GM12878 (cell line): Measurements from ENCODE around the gene CPLX1. TPM values are rescaled to one million over a fixed set of nuclear protein-coding genes. Genes with fewer than 3 reads are reported as not detected.

ENCODE experiments used
- ATAC-seq: fragments of 200-7000 bp; cut with Tn5 transposase; 3 replicates; pipeline ENCODE4 v1.9.1; 2020; ENCODE audit warnings: mild to moderate bottlenecking, moderate library complexity
- BruUV-seq: library from RNA; stranded (reverse); fragments of 400-500 nt; replicated peaks from 2 replicates; lab custom pipeline; 2021; lab: Mats Ljungman, UMichigan
- CTCF ChIA-PET: fragments of 300-600 bp; sonication (Branson Sonifier 250); formaldehyde crosslinking; extraction: SDS; loops from one replicate; lab custom pipeline; 2021; ENCODE audit warnings: inconsistent platforms; lab: Yijun Ruan, JAX
- POLR2A ChIA-PET: fragments of 350-600 bp; formaldehyde crosslinking; extraction: SDS; loops from one replicate; lab custom pipeline; 2021; ENCODE audit warnings: inconsistent platforms; lab: Charles Lee
- RAD21 ChIA-PET: fragments of 300-600 bp; sonication (Branson Sonifier 250); formaldehyde crosslinking; loops from one replicate; lab custom pipeline; 2023; ENCODE audit warnings: antibody characterized with exemption; ENCODE audit not compliant: unreplicated experiment; lab: Charles Lee
- SMC1A ChIA-PET: fragments of 300-600 bp; sonication (Branson Sonifier 250); formaldehyde crosslinking; loops from one replicate; lab custom pipeline; 2023; ENCODE audit not compliant: unreplicated experiment, uncharacterized antibody; lab: Charles Lee
- DNase-seq: peaks from one replicate; pipeline ENCODE4 v3.0.0-alpha.2; 2011; ENCODE audit warnings: low read depth, low spot score
- FAIRE-seq: peaks from 3 replicates; lab custom pipeline; 2011; peaks lifted over from hg19 to GRCh38; lab: Jason Lieb, UNC
- H2AFZ ChIP-seq: 2 replicates; pipeline ENCODE4 v1.6.0; 2011; ENCODE audit warnings: low read depth, low read length, control low read depth; ENCODE audit not compliant: control insufficient read depth
- H3K27ac ChIP-seq: 2 replicates; pipeline ENCODE4 v1.5.1; 2011; ENCODE audit warnings: control low read depth; ENCODE audit not compliant: control insufficient read depth, insufficient read depth
- H3K27me3 ChIP-seq, 2 experiments: replicated peaks in 1 of 2; 2 replicates each; pipeline versions ENCODE4 v1.6.0 to v1.6.1; 2011; ENCODE audit warnings: low read length in 1 of 2; ENCODE audit not compliant: control insufficient read depth in 2 of 2, insufficient read depth in 2 of 2
- H3K36me3 ChIP-seq, 2 experiments: 2 replicates each; pipeline ENCODE4 v1.5.1; 2011; ENCODE audit warnings: low read length in 1 of 2; ENCODE audit not compliant: control insufficient read depth in 2 of 2, insufficient read depth in 2 of 2
- H3K4me1 ChIP-seq: 2 replicates; pipeline ENCODE4 v1.6.1; 2011; ENCODE audit warnings: mild to moderate bottlenecking, low read length, moderate library complexity, mixed read lengths; ENCODE audit not compliant: control insufficient read depth, insufficient read depth
- H3K4me2 ChIP-seq: 2 replicates; pipeline ENCODE4 v1.6.0; 2011; ENCODE audit warnings: control low read depth; ENCODE audit not compliant: control insufficient read depth, insufficient read depth
- H3K4me3 ChIP-seq: fragments of 200-600 bp; sonication (generic); 2 replicates; pipeline ENCODE4 v1.5.1; 2016
- H3K79me2 ChIP-seq: 2 replicates; pipeline ENCODE4 v1.6.0; 2011; ENCODE audit warnings: low read length; ENCODE audit not compliant: control insufficient read depth, insufficient read depth
- H3K9ac ChIP-seq: 2 replicates; pipeline ENCODE4 v1.8.0; 2011; ENCODE audit warnings: low read length, control low read depth, mixed read lengths; ENCODE audit not compliant: control insufficient read depth, insufficient read depth
- H3K9me3 ChIP-seq: replicated peaks from 3 replicates; pipeline ENCODE4 v1.5.1; 2011; ENCODE audit warnings: mild to moderate bottlenecking, low read length; ENCODE audit not compliant: control insufficient read depth, insufficient read depth
- H4K20me1 ChIP-seq: 2 replicates; pipeline ENCODE4 v1.6.0; 2011; ENCODE audit not compliant: control insufficient read depth, insufficient read depth
- CUX1 ChIP-seq: IDR thresholded peaks from 2 replicates; pipeline ENCODE4 v1.6.1; 2012; ENCODE audit warnings: improper control_type of control experiment, low read depth, low read length; ENCODE audit not compliant: insufficient replicate concordance
- DPF2 ChIP-seq: fragments of 450-650 bp; IDR thresholded peaks from 2 replicates; pipeline ENCODE4 v1.6.1; 2017; ENCODE audit warnings: mild to moderate bottlenecking
- EED ChIP-seq: sonication (generic); IDR thresholded peaks from 2 replicates; pipeline ENCODE4 v1.6.1; 2016; ENCODE audit warnings: antibody characterized with exemption, low read depth
- GABPA ChIP-seq: IDR thresholded peaks from 2 replicates; pipeline ENCODE4 v1.6.1; 2014; ENCODE audit warnings: antibody characterized with exemption, low read depth, mild to moderate bottlenecking, inconsistent platforms
- IKZF1 ChIP-seq: fragments of 450-650 bp; conservative IDR thresholded peaks from 2 replicates; pipeline ENCODE4 v1.6.1; 2017; ENCODE audit warnings: antibody characterized with exemption, mild to moderate bottlenecking
- MEF2B ChIP-seq: fragments of 450-650 bp; IDR thresholded peaks from 2 replicates; pipeline ENCODE4 v1.6.1; 2018; ENCODE audit warnings: mild to moderate bottlenecking, moderate library complexity; ENCODE audit not compliant: partially characterized antibody, poor library complexity, severe bottlenecking
- MLLT1 ChIP-seq: fragments of 450-650 bp; IDR thresholded peaks from 2 replicates; pipeline ENCODE4 v1.6.1; 2016; ENCODE audit warnings: mild to moderate bottlenecking
- MTA3 ChIP-seq: IDR thresholded peaks from 2 replicates; pipeline ENCODE4 v1.6.1; 2012; ENCODE audit warnings: low read length, inconsistent platforms, borderline replicate concordance
- RB1 ChIP-seq: fragments of 450-650 bp; formaldehyde crosslinking; IDR thresholded peaks from 2 replicates; pipeline ENCODE4 v1.6.1; 2017; ENCODE audit warnings: mild to moderate bottlenecking, borderline replicate concordance
- RFX5 ChIP-seq: IDR thresholded peaks from 2 replicates; pipeline ENCODE4 v1.6.1; 2011; ENCODE audit warnings: low read depth, low read length, improper control_type of control experiment
- SIX5 ChIP-seq: IDR thresholded peaks from 2 replicates; pipeline ENCODE4 v1.6.1; 2011; ENCODE audit warnings: mild to moderate bottlenecking, low read depth, low read length, moderate library complexity; ENCODE audit not compliant: severe bottlenecking
- ZBED1 ChIP-seq: IDR thresholded peaks from 2 replicates; pipeline ENCODE4 v1.6.1; 2016; ENCODE audit warnings: borderline replicate concordance
- ZBTB11 ChIP-seq: fragments of 450-650 bp; formaldehyde crosslinking; IDR thresholded peaks from 2 replicates; pipeline ENCODE4 v1.5.0; 2022; ENCODE audit warnings: mild to moderate bottlenecking, missing genetic modification characterization
- WGBS: methylation state at CpG from one replicate; pipeline ENCODE4 v1.1.6; 2016; ENCODE audit warnings: low lambda C conversion rate; ENCODE audit not compliant: insufficient replicate concordance, insufficient coverage; ENCODE audit errors: missing lambda C conversion rate; 5-methylcytosine and 5-hydroxymethylcytosine counted together
- in situ Hi-C: fragments of 300-500 bp; cut with MboI; formaldehyde crosslinking; loops from 9 replicates; pipeline ENCODE4 v1.14.3; 2018; ENCODE audit warnings: mixed read lengths
- intact Hi-C: fragments of 100-400 bp; cut with micrococcal nuclease; formaldehyde crosslinking; loops from one replicate; pipeline ENCODE4 v1.14.2; 2022; ENCODE audit not compliant: unreplicated experiment
- polyA plus RNA-seq, 11 experiments: library from polyadenylated mRNA; depleted of rRNA in 4 of 11; unstranded in 6 of 11; stranded (reverse) in 5 of 11; fragments of >200 nt; fragmentation: Nextera tagmentation in 4 of 11; fragmentation: Illumina TruSeq in 1 of 11; extraction: Ambion mirVana in 4 of 11; extraction: Trizol in 1 of 11; gene quantifications; 1 replicate in 1 of 11; 2 replicates in 10 of 11; pipeline versions ENCODE4 v1.2.1 to v1.2.3, GENCODE V29; 2011 to 2016; ENCODE audit warnings: inconsistent platforms in 2 of 11, missing spikeins in 2 of 11, low read depth in 1 of 11
- total RNA-seq, 4 experiments: library from RNA; depleted of rRNA in 3 of 4; stranded (reverse); fragments of >200 nt in 3 of 4; fragmentation: Illumina TruSeq in 1 of 4; extraction: Trizol in 1 of 4; gene quantifications; 2 replicates each; pipeline versions ENCODE4 v1.2.1 to v1.2.3, GENCODE V29; 2013 to 2021

Gene CPLX1
- total and polyA plus RNA-seq, 10 of the 15 experiments (the other 5 are each of a cell fraction or from before 2014, with no cell fraction given): 0.04 to 1.2 (median 0.13) TPM; not detected in 5

GRCh38 chr4:743463-744211 lies 82.3 kb downstream of the CPLX1 start:
- no peak for FAIRE-seq
- TF ChIP-seq CUX1 (no peak), MLLT1 (no peak), SIX5 (no peak), IKZF1 (no peak), ZBTB11 (CRISPR knock-in tag) (no peak), ZBED1 (no peak), MEF2B (no peak), RFX5 (no peak), MTA3 (no peak), DPF2 (no peak), EED (no peak), RB1 (no peak), GABPA (no peak)

More at GRCh38 chr4:743463-744211, 82.3 kb downstream of the CPLX1 start:
- no peaks in the 10 kb centered on the region for H3K79me2 ChIP-seq
- ATAC-seq: no peak
- no peak overlapping the region for H3K4me3 ChIP-seq
- no peak overlapping the region for H3K9ac ChIP-seq
- H4K20me1 ChIP-seq: no peaks in the 10 kb centered on the region
- no peaks in the 10 kb centered on the region for H3K9me3 ChIP-seq
- H2AFZ ChIP-seq: no peak overlapping the region
- no peaks in the 10 kb centered on the region for H3K4me1 ChIP-seq
- 74% methylated on average over 22 of the region's 22 CpGs for WGBS
- peaks cover 0 to 5% of the 10 kb centered on the region in 2 experiments; a peak in 3 of 4 replicates for H3K36me3 ChIP-seq
- DNase-seq: no peak
- ChIA-PET CTCF (interaction anchor here (0.8 to 4.0 kb wide), 5 partner anchors 24 to 603 kb away, joined by 3 to 46 read pairs (median 8); partner anchors contain the start of gene IDUA), SMC1A (interaction anchor here (1.5 to 1.8 kb wide), 2 partner anchors 72 to 243 kb away, joined by 3 to 9 read pairs; partner anchors contain the start of gene IDUA), RAD21 (interaction anchor here (1.0 to 2.6 kb wide), 4 partner anchors 39 to 501 kb away, joined by 3 to 28 read pairs (median 6); partner anchors contain the start of gene IDUA), POLR2A (no interaction called here)
- H3K27me3 ChIP-seq: no peaks in the 10 kb centered on the region
- no peak overlapping the region for H3K4me2 ChIP-seq
- intact Hi-C loops (loop anchor here (2.0 kb wide), 1 partner anchor 243 kb away; the partner anchor contains the start of gene IDUA), in situ Hi-C loops (no loop called here)
- no TSS peak for BruUV-seq
- H3K27ac ChIP-seq: no peak overlapping the region
